HG03342 (cell line): ENCODE measurements around the gene PFKM.
"Not testable (repeated sequence)": the region's sequence is repeated elsewhere in the genome, so short reads cannot be mapped to it uniquely, and the experiment has no call there.

Experiments
- ATAC-seq: cut with Tn5 transposase; IDR thresholded peaks from one replicate; pipeline ENCODE4 v1.9.1; 2021; ENCODE audit warnings: mild to moderate bottlenecking, moderate library complexity; ENCODE audit not compliant: unreplicated experiment

The PFKM gene

GRCh38 chr12:48110691-48111311 is 8.4 kb upstream of the PFKM start:
- ATAC-seq: no peak

GRCh38 chr12:48111312-48111693 is 7.9 kb upstream of the PFKM start:
- ATAC-seq: not testable (repeated sequence)

- no peak for ATAC-seq
Observed at GRCh38 chr12:48115957-48116356, 3.2 kb upstream of the PFKM start.

GRCh38 chr12:48118284-48118871 is 786 bp upstream of the PFKM start:
- ATAC-seq: no peak

- ATAC-seq: no peak
Observed at GRCh38 chr12:48119834-48120195, 651 bp downstream of the PFKM start.

GRCh38 chr12:48121522-48121921 is 2.4 kb downstream of the PFKM start:
- ATAC-seq: no peak

GRCh38 chr12:48122065-48122834 is 3.1 kb downstream of the PFKM start:
- no peak for ATAC-seq

GRCh38 chr12:48123169-48123568 is 4.0 kb downstream of the PFKM start:
- ATAC-seq: no peak

GRCh38 chr12:48125542-48125941 is 6.4 kb downstream of the PFKM start:
- not testable (repeated sequence) for ATAC-seq

- no peak for ATAC-seq
Observed at GRCh38 chr12:48125985-48126384, 6.8 kb downstream of the PFKM start.

GRCh38 chr12:48126953-48127630 is 7.9 kb downstream of the PFKM start:
- ATAC-seq: no peak

GRCh38 chr12:48128800-48129199 is 9.6 kb downstream of the PFKM start:
- ATAC-seq: no peak

- ATAC-seq: no peak
Observed at GRCh38 chr12:48129376-48129775, 10.2 kb downstream of the PFKM start.

- ATAC-seq: no peak
Observed at GRCh38 chr12:48131517-48131916, 12.4 kb downstream of the PFKM start.

- ATAC-seq: no peak
Observed at GRCh38 chr12:48132826-48133225, 13.7 kb downstream of the PFKM start.

- ATAC-seq: no peak
Observed at GRCh38 chr12:48135027-48135426, 15.9 kb downstream of the PFKM start.

GRCh38 chr12:48142818-48143674 is 23.9 kb downstream of the PFKM start:
- ATAC-seq: no peak

- no peak for ATAC-seq
Observed at GRCh38 chr12:48143898-48144297, 24.7 kb downstream of the PFKM start.

- ATAC-seq: no peak
Observed at GRCh38 chr12:48145981-48146380, 26.8 kb downstream of the PFKM start.

- no peak for ATAC-seq
Observed at GRCh38 chr12:48151103-48151771, 32.1 kb downstream of the PFKM start.
